HepG2 (cell line): ENCODE data around the gene NLGN2. TPM values are rescaled to one million over a fixed set of nuclear protein-coding genes. Genes with fewer than 3 reads are reported as not detected.

Source experiments
- ARID4A ChIP-seq: sonication (generic); formaldehyde crosslinking; IDR thresholded peaks from 2 replicates; pipeline ENCODE4 v1.5.0; 2020; ENCODE audit warnings: mild to moderate bottlenecking, missing genetic modification reagents, borderline replicate concordance
- CHD2 ChIP-seq: IDR thresholded peaks from 2 replicates; pipeline ENCODE4 v1.6.1; 2011; ENCODE audit warnings: low read depth, low read length, improper control_type of control experiment
- E2F2 ChIP-seq: sonication (generic); formaldehyde crosslinking; IDR thresholded peaks from 2 replicates; pipeline ENCODE4 v1.4.0; 2020; ENCODE audit warnings: missing genetic modification reagents, borderline replicate concordance
- GPN1 ChIP-seq: sonication (generic); formaldehyde crosslinking; IDR thresholded peaks from 2 replicates; pipeline ENCODE4 v1.5.1; 2020; ENCODE audit warnings: missing genetic modification reagents, borderline replicate concordance
- ISX ChIP-seq: sonication (generic); formaldehyde crosslinking; conservative IDR thresholded peaks from 2 replicates; pipeline ENCODE4 v1.5.0; 2020; ENCODE audit warnings: missing genetic modification reagents
- KDM4B ChIP-seq: sonication (generic); formaldehyde crosslinking; IDR thresholded peaks from 2 replicates; pipeline ENCODE4 v1.4.0; 2020; ENCODE audit warnings: missing genetic modification reagents
- KLF11 ChIP-seq: IDR thresholded peaks from 2 replicates; pipeline ENCODE4 v1.6.1; 2016; ENCODE audit warnings: missing compliant biosample characterization
- POLR2G ChIP-seq: fragments of 200-400 bp; formaldehyde crosslinking; IDR thresholded peaks from 2 replicates; pipeline ENCODE4 v1.6.1; 2018; ENCODE audit warnings: mild to moderate bottlenecking, low read depth, low read length, moderate library complexity
- RARA ChIP-seq: IDR thresholded peaks from 2 replicates; pipeline ENCODE4 v1.6.1; 2016; ENCODE audit warnings: missing genetic modification reagents, missing compliant biosample characterization
- SYNCRIP ChIP-seq: fragments of 200-400 bp; formaldehyde crosslinking; IDR thresholded peaks from 2 replicates; pipeline ENCODE4 v1.6.1; 2018; ENCODE audit warnings: mild to moderate bottlenecking, low read depth, low read length; ENCODE audit not compliant: insufficient read depth
- ZC3H4 ChIP-seq: sonication (generic); formaldehyde crosslinking; IDR thresholded peaks from 2 replicates; pipeline ENCODE4 v1.4.0; 2020; ENCODE audit warnings: missing genetic modification reagents, borderline replicate concordance
- ZFP36L2 ChIP-seq: sonication (generic); formaldehyde crosslinking; IDR thresholded peaks from 2 replicates; pipeline ENCODE4 v1.4.0; 2020; ENCODE audit warnings: missing genetic modification reagents
- ZNF329 ChIP-seq: sonication (generic); formaldehyde crosslinking; IDR thresholded peaks from 2 replicates; pipeline ENCODE4 v1.9.0; 2021; ENCODE audit warnings: low read depth, mild to moderate bottlenecking, missing genetic modification reagents
- ZNF691 ChIP-seq: sonication (generic); formaldehyde crosslinking; IDR thresholded peaks from 2 replicates; pipeline ENCODE4 v1.4.0; 2020; ENCODE audit warnings: missing genetic modification reagents, low read depth, mild to moderate bottlenecking, borderline replicate concordance
- ZNF891 ChIP-seq: sonication (generic); formaldehyde crosslinking; IDR thresholded peaks from 2 replicates; pipeline ENCODE4 v1.5.0; 2020; ENCODE audit warnings: mild to moderate bottlenecking, missing genetic modification reagents
- ZSCAN12 ChIP-seq: sonication (generic); formaldehyde crosslinking; IDR thresholded peaks from 2 replicates; pipeline ENCODE4 v1.9.0; 2021; ENCODE audit warnings: mild to moderate bottlenecking, missing genetic modification reagents
- polyA plus RNA-seq, 8 experiments: library from polyadenylated mRNA; depleted of rRNA in 3 of 8; stranded (reverse) in 7 of 8; unstranded in 1 of 8; fragments of >200 nt; fragmentation: Illumina TruSeq in 4 of 8; extraction: Trizol in 4 of 8; gene quantifications; 2 replicates each; pipeline versions ENCODE4 v1.2.1 to v1.2.3, GENCODE V29; 2011 to 2016; ENCODE audit warnings: low read depth in 4 of 8, missing spikeins in 1 of 8, mixed read lengths in 1 of 8; ENCODE audit not compliant: insufficient read depth in 1 of 8
- total RNA-seq, 5 experiments: library from RNA; depleted of rRNA; stranded (reverse); fragments of >200 nt; fragmentation: Illumina TruSeq; extraction: Trizol; gene quantifications; 2 replicates each; pipeline ENCODE4 v1.2.3, GENCODE V29; 2016; ENCODE audit warnings: low read depth in 1 of 5
- TF ChIP-seq, protein P1 (sequence below): sonication (generic); formaldehyde crosslinking; conservative IDR thresholded peaks from 2 replicates; pipeline ENCODE4 v1.4.0; 2020; ENCODE audit warnings: missing genetic modification reagents
- TF ChIP-seq, protein P2 (sequence below): sonication (generic); formaldehyde crosslinking; IDR thresholded peaks from 2 replicates; pipeline ENCODE4 v1.5.1; 2020; ENCODE audit warnings: missing genetic modification reagents, mild to moderate bottlenecking, borderline replicate concordance
- TF ChIP-seq, protein P3 (sequence below): IDR thresholded peaks from 2 replicates; pipeline ENCODE4 v1.6.1; 2018; ENCODE audit warnings: missing genetic modification reagents

The NLGN2 gene
- total and polyA plus RNA-seq, 2 of the 13 experiments (the other 11 are each of a cell fraction or from before 2014, with no cell fraction given), result 1.9 to 11.0 TPM

GRCh38 chr17:7444682-7445618 is 37.3 kb downstream of the NLGN2 start, which contains the start of gene CHRNB1 (continued):
- TF ChIP-seq, protein P1, sequence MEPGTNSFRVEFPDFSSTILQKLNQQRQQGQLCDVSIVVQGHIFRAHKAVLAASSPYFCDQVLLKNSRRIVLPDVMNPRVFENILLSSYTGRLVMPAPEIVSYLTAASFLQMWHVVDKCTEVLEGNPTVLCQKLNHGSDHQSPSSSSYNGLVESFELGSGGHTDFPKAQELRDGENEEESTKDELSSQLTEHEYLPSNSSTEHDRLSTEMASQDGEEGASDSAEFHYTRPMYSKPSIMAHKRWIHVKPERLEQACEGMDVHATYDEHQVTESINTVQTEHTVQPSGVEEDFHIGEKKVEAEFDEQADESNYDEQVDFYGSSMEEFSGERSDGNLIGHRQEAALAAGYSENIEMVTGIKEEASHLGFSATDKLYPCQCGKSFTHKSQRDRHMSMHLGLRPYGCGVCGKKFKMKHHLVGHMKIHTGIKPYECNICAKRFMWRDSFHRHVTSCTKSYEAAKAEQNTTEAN (CRISPR knock-in tag), result no peak
- TF ChIP-seq ZNF891 (CRISPR knock-in tag) (no peak), ARID4A (CRISPR knock-in tag) (peak; percentile 75; the same call in 1 of the 2 replicates), KLF11 (CRISPR knock-in tag) (no peak; the same call in 1 of the 2 replicates), E2F2 (CRISPR knock-in tag) (no peak), GPN1 (CRISPR knock-in tag) (no peak), ZC3H4 (CRISPR knock-in tag) (no peak), POLR2G (peak; percentile 60), RARA (CRISPR knock-in tag) (peak; percentile 51), ZNF329 (CRISPR knock-in tag) (no peak), CHD2 (no peak), ZSCAN12 (no peak), ZNF691 (CRISPR knock-in tag) (peak; percentile 52; the same call in 1 of the 2 replicates), ISX (no peak), ZFP36L2 (CRISPR knock-in tag) (no peak), SYNCRIP (no peak), KDM4B (CRISPR knock-in tag) (no peak)
- TF ChIP-seq, protein P2, sequence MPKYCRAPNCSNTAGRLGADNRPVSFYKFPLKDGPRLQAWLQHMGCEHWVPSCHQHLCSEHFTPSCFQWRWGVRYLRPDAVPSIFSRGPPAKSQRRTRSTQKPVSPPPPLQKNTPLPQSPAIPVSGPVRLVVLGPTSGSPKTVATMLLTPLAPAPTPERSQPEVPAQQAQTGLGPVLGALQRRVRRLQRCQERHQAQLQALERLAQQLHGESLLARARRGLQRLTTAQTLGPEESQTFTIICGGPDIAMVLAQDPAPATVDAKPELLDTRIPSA (CRISPR knock-in tag), result no peak
- TF ChIP-seq, protein P3, sequence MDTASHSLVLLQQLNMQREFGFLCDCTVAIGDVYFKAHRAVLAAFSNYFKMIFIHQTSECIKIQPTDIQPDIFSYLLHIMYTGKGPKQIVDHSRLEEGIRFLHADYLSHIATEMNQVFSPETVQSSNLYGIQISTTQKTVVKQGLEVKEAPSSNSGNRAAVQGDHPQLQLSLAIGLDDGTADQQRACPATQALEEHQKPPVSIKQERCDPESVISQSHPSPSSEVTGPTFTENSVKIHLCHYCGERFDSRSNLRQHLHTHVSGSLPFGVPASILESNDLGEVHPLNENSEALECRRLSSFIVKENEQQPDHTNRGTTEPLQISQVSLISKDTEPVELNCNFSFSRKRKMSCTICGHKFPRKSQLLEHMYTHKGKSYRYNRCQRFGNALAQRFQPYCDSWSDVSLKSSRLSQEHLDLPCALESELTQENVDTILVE (CRISPR knock-in tag), result no peak
